HG03097 (cell line): ENCODE measurements around the gene FLNB.

Experiments
- ATAC-seq: cut with Tn5 transposase; IDR thresholded peaks from one replicate; pipeline ENCODE4 v1.9.1; 2021; ENCODE audit not compliant: unreplicated experiment, low FRiP score

The FLNB gene

DNA sequence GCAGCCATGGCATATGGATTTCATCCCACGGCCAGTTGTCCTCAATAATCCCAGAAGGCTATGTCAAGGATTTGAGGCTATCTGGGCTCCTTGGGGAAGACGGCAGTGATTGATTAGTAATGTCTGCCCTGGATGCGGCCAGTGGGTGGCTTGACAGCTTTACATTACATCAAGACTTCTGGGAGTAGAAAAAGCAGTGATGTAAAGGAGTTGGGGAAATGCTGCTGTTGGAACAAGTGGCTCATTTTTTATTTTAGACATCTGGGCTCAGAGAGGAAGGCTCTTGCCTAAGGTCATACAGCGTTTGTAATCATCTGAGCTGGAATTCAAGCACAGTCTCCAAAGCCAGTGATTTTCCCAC is 94.1 kb downstream of the FLNB start:
- no peak for ATAC-seq

GRCh38 chr3:58102976-58103451 is 94.8 kb downstream of the FLNB start:
- no peak for ATAC-seq

GRCh38 chr3:58104151-58104550 is 95.9 kb downstream of the FLNB start:
- ATAC-seq, result no peak

- ATAC-seq, result no peak
Observed at GRCh38 chr3:58104712-58105111, 96.5 kb downstream of the FLNB start.

DNA sequence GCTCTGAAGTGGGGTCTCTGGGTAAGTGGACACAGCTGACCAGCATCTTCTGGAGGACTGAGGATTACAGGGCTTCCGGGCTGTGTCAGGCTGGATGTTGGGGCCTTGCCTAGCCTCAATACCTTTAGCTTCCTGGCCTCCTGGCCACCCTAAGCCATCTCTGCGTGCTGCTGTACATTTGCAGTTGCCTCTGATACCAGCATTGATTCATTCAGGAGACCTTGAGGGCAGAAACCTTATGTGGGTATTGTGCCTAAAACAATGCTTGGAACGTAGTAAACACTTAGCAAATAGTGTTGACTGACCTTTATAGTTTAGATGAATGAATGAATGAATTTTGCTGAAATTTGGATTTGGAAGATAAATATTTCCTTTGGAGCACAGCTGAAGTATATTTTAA is 97.0 kb downstream of the FLNB start:
- no peak for ATAC-seq

- no peak for ATAC-seq
Observed at GRCh38 chr3:58106061-58106460, 97.8 kb downstream of the FLNB start.

GRCh38 chr3:58106640-58107039 is 98.4 kb downstream of the FLNB start:
- no peak for ATAC-seq

GRCh38 chr3:58107597-58107996 is 99.4 kb downstream of the FLNB start:
- no peak for ATAC-seq

- no peak for ATAC-seq
Observed at GRCh38 chr3:58109752-58110151, 101.5 kb downstream of the FLNB start.

- ATAC-seq, result no peak
Observed at GRCh38 chr3:58111513-58112184, 103.4 kb downstream of the FLNB start.

- no peak for ATAC-seq
Observed at GRCh38 chr3:58112185-58112535, 103.9 kb downstream of the FLNB start.

DNA sequence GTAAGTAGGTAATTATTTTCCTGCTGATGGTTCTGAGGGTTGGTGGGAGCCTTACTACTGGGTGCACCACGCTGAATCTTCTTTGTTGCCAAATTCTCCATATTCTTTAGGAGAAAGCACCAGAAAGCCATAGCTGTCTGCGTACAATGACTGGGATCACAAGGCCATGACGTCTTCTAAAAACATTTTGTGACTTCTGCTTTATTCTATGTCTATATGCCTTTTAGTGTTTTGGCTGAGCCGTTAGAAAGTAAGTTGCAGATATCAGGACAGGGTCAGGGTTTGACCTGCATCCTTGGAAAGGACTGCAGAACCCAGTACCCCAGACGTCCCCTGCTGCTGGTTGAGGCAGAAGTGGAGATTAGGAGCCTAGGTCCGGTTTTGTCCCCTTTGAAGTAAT is 107.0 kb downstream of the FLNB start:
- no peak for ATAC-seq

DNA sequence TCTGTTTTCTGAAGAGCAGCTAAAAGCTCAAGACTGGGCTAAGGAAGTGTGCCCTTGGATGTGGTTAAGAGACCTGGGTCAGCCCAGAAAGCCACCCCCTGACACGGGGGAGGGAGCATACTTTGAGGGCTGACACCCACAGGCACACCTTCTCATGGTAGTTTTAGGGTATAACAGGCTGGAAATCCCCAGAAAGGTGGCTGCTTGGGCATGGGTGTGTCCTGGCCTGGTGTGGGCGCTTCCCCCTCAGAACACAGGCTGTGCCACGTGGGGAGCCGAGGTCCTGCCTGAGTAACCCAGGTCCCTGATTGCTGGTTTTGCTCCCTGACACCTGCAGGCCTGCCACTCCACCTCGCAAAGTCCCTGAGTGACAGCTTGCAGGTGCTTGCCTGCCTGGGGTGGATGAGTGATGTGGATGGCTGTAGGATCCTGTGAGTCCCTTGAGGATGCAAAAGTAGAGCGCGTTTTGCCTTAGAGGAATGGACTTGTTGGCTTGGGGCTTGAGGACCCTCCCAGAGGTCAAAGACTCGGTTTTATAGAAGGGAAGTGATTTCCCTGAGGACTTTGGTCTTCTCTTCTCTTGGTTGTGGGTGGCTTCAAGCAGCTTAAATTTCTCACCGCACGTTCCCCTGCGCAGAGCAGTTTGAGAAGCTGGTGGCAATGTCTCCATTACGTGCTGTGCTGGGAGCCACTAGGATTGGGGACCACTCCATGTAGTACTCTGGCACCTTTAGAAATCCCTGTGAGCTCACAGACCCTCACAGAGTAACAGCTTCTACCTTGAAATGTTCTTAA is 108.1 kb downstream of the FLNB start:
- ATAC-seq, result peak; percentile 49

DNA sequence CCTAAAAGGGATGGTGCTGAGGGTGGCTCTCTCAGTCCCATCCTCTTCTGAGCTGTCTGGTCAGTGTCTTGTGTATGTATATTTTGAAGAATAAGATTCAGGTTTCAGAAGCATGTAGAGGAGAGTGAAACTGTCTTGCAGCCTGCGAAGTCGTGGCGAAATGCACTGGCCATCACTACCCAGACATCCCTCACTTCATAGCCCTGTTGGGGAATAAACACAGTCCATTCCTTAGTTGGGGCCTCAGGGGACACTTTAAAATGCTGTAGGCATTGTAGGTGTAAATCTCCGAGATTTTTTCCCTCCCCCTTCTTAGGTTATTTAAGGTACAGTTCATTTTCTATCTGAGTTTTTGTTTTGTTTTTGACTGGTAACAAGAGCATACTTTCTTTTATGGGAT is 108.8 kb downstream of the FLNB start:
- no peak for ATAC-seq

- no peak for ATAC-seq
Observed at GRCh38 chr3:58117561-58118181, 109.4 kb downstream of the FLNB start.

- no peak for ATAC-seq
Observed at GRCh38 chr3:58119186-58119585, 111.0 kb downstream of the FLNB start.

DNA sequence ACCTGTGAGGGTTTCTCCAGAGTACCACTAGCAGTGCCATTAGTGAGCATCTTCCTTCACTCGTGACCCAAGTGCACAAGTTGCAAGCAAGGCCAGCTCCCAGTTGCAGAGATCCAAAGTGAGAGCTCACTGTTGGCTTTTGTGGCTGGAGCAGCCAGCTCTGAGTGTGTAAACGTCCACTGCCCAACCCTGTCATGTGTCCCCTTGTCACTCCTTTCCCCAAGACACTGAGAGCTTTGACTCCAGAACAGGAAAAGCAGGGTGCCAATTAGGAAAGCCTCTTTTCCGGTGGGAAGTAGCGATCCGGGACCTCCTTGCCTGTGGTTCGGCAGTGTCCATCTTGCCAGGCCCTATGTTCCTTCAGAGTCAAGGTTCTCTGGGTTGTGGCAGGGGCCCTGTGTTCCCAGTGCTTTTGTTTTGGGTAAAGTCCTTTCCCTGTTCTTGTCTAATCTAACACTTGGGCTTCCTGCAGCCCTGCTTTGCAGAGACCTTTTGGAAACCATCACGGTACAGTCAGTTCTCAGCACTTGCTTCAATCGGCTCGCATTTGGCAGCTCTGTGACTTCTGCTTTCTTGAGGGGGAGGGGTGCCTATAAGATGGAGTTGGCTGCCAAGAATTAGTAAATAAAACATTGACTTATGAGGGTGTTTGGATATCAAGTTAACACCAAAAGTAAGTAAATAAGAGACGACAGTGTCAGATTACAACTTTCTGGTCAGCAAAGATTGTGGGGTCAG is 112.0 kb downstream of the FLNB start:
- no peak for ATAC-seq

- ATAC-seq, result no peak
Observed at GRCh38 chr3:58121183-58121582, 113.0 kb downstream of the FLNB start.

GRCh38 chr3:58122936-58123700 is 114.9 kb downstream of the FLNB start:
- no peak for ATAC-seq

- no peak for ATAC-seq
Observed at GRCh38 chr3:58124387-58124786, 116.2 kb downstream of the FLNB start.
